GM18867 (cell line): ENCODE measurements around the gene PSEN2.
A peak's percentile ranks its signal among the peaks of the same experiment; 100 is the strongest.
"Not testable (repeated sequence)": the region's sequence is repeated elsewhere in the genome, so short reads cannot be mapped to it uniquely, and the experiment has no call there.

Experiments
- ATAC-seq: cut with Tn5 transposase; IDR thresholded peaks from one replicate; pipeline ENCODE4 v1.9.1; 2021; ENCODE audit warnings: mild to moderate bottlenecking, moderate library complexity; ENCODE audit not compliant: unreplicated experiment

Gene PSEN2

DNA sequence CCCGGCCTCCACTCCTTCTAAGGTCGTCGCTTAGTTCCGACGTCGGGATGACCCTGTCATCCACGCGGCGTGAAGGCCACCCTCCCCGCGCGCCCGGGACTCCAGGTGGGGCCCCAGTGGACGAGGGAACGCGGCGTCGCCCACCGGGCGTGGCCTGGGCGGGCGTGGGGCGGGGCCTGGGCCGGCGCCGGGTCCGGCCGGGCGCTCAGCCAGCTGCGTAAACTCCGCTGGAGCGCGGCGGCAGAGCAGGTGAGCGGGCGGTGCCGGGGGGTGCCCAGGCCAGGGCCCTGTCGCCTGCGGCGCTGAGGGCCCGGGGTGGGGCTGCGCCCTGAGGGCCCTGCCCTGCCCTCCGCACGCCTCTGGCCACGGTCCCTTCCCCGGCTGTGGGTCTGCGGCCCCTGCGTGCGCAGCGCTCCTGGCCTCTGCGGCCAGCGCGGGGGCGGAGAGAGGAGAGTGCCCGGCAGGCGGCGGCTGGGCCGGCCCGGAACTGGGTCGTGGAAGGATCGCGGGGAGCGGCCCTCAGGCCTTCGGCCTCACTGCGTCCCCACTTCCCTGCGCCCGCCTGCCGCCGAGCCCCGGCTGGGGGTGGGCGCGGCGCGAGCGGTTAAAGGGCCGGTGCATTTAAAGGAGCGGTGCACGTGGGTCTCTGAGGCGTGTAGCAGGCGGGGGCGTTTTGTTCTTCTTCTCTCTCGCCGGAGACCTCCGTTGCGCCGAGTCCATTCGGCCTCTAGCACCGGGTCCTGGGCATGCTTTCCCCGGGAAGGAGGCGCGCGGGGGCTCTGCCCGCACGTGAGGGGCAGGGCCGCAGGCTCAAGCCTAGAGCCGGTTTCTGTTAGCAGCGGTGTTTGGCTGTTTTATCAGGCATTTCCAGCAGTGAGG, at the start of gene PSEN2:
TSS of gene PSEN2 (plus strand) at position 216 of the 879 bp plus-strand sequence. CDS start 11,292 bp downstream, outside the sequence.
- peak; percentile 95 for ATAC-seq

- no peak for ATAC-seq
These were observed 49.3 kb upstream of the PSEN2 start for GRCh38 chr1:226820941-226821718.

DNA sequence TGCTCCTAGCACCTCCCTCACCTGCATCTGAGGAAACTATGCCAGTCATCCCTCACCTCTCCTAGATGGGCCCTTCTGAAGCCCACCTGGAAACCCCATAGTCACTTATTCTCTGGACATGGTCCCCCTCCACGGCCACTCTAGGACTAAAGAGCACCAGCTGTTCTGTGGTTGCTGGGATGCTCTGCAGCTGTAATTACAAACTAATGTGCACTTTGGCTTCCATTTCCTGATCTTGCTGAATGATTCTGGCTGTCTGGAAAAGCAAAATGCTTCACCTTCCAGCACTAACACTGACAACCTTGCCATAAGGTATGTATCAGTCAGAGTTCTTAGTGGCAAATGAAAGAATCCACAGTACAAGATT, 48.7 kb upstream of the PSEN2 start:
- ATAC-seq = no peak

GRCh38 chr1:226823643-226824042, 46.8 kb upstream of the PSEN2 start:
- ATAC-seq = no peak

- no peak for ATAC-seq
These were observed 45.2 kb upstream of the PSEN2 start for GRCh38 chr1:226825037-226825745.

- ATAC-seq = no peak
These were observed 44.7 kb upstream of the PSEN2 start for GRCh38 chr1:226825746-226826100.

DNA sequence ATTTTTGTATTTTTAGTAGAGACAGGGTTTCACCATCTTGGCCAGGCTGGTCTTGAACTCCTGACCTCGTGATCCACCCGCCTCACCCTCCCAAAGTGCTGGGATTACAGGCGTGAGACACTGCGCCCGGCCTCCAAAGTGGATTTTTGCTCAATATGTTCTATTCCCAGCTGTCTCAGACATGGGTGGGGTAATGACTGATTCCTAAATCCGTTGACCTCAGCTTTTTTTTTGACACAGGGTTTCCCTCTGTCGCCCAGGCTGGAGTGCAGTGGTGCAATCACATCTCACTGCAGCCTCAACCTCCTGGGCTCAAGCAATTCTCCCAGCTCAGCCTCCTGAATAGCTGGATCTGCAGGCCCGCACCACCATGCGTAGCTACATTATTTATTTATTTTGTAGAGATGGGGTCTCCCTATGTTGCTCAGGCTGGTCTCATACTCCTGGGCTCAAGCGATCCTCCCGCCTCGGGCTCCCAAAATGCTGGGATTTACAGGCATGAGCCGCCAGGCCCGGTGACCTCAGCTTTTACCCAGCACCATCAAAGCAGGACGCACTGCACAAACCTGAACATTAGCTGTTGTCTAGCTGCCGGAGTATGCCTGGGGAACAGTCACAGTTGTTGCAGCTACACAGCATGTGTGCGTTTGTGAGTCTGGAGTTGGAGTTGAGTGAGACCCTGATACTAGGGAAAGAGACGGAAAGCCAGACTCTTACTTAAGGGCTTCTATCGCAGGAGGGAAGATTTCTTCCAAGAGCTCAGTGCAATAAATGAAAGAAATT, 43.7 kb upstream of the PSEN2 start:
- ATAC-seq = no peak

GRCh38 chr1:226827458-226827857, 43.0 kb upstream of the PSEN2 start:
- ATAC-seq = no peak

DNA sequence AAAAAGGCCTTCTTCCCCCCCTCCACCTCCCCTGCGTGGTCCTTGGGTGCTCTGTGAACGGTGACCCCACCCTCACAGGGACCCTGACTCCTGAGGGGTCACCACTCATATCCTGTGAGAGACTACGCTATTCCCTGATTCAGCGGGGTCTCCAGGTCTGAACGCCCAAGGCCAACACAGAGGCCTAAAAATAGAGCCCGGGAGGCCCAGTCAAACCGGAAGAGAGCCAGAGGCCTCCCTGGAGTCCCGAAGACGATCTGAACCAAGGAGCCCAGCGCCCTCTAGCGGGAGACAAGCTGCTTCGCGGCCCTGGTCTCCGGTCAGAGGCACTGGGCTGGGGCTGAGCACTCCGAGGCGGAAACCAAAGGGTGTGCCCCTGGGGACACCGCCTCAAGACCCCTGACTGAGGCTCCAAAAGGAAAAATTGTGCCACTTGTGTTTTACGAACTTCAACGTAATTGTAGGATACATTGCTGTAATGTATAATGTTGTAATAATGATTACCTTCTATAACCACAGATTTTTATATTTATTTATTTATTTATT, 42.4 kb upstream of the PSEN2 start:
- peak; percentile 98 for ATAC-seq

GRCh38 chr1:226829105-226829504, 41.3 kb upstream of the PSEN2 start:
- no peak for ATAC-seq

- no peak for ATAC-seq
These were observed 38.5 kb upstream of the PSEN2 start for GRCh38 chr1:226831953-226832352.

- ATAC-seq = no peak
These were observed 37.8 kb upstream of the PSEN2 start for GRCh38 chr1:226832613-226833012.

DNA sequence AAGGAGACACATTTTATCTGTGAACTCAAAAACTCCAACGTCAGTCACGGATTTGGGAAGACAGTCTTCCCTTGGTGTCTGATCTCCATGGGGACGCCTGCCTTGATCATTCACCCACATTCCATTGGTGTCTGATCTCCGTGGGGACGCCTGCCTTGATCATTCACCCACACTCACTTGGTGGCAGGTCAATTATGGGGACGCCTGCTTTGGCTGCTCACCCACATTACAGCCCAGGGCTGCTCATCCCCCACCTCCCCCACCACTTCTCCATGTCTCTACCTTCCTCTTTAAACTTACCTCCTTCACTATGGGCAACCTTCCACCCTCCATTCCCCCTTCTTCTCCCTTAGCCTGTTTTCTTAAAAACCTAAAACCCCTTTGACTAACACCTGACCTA, 36.2 kb upstream of the PSEN2 start:
- ATAC-seq = not testable (repeated sequence)

DNA sequence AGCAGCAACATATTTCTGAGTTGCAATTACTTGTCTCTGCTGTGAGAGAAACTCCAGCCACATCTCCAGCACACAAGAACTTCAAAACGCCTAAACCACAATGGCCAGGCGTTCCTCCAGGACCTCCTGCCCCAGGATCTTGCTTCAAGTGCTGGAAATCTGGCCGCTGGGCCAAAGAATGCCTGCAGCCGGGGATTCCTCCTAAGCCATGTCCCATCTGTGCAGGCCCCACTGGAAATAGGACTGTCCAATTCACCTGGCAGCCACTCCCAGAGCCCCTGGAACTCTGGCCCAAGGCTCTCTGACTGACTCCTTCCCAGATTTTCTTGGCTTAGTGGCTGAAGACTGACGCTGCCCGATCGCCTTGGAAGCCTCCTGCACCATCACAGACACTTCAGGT, 35.0 kb upstream of the PSEN2 start:
- not testable (repeated sequence) for ATAC-seq

DNA sequence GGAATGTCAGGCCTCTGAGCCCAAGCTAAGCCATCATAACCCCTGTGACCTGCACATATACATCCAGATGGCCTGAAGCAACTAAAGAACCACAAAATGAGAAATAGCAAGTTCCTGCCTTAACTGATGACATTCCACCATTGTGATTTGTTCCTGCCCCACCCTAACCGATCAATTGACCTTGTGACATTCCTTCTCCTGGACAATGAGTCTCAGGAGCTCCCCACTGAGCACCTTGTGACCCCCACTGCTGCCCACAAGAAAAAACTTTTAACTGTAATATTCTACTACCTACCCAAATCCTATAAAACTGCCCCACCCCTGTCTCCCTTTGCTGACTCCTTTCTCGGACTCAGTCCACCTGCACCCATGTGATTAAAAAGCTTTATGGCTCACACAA, 32.5 kb upstream of the PSEN2 start:
- ATAC-seq = not testable (repeated sequence)

DNA sequence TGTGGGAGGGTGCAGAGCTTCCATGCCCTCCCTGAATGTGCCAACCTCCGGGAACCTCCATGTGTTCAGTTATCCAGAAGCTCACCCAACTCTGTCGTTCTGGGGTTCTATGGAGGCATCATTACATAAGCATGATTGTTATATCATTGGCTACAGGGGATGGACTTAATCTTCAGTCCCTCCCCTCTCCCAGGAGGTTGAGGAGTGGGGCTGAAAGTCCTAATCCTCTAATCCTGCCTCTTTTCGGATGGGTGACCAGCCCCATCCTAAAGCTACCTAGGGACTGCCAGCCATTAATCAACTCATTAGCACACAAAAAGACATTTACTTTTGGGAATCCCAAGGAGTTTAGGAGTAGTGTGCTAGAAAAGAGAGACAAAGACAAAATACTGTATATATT, 32.0 kb upstream of the PSEN2 start:
- no peak for ATAC-seq

DNA sequence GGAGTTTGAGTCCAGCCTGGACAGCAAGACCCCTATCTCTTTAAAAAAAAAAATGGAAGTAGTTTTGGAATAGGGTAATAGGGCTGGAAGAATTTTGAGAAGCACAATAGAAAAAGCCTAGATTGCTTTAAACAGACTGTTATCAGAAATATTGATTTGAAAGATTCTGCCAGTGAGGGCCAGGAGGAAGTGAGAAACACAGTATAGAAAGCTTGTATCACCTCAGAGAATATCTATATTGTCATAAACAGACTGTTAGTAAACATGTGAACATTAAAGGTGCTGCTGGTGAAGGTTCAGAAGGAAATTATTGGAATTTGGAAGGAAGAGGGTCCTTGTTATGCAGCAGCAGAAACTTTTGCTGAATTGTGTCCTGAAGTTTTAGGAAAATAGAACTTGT, 24.8 kb upstream of the PSEN2 start:
- peak; percentile 61 for ATAC-seq

- no peak for ATAC-seq
These were observed 23.6 kb upstream of the PSEN2 start for GRCh38 chr1:226846786-226847185.

DNA sequence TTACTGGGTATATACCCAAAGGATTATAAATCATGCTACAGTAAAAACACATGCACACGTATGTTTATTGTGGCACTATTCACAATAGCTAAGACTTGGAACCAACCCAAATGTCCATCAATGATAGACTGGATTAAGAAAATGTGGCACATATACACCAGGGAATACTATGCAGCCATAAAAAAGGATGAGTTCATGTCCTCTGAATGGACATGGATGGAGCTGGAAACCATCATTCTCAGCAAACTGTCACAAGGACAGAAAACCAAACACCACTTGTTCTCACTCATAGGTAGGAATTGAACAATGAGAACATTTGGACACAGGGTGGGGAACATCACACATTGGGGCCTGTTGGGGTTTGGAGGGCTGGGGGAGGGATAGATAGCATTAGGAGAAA, 15.9 kb upstream of the PSEN2 start:
- ATAC-seq = not testable (repeated sequence)

- ATAC-seq = no peak
These were observed 7.5 kb upstream of the PSEN2 start for GRCh38 chr1:226862890-226863289.
